ENCODE results near the gene MDP1.

DNA sequence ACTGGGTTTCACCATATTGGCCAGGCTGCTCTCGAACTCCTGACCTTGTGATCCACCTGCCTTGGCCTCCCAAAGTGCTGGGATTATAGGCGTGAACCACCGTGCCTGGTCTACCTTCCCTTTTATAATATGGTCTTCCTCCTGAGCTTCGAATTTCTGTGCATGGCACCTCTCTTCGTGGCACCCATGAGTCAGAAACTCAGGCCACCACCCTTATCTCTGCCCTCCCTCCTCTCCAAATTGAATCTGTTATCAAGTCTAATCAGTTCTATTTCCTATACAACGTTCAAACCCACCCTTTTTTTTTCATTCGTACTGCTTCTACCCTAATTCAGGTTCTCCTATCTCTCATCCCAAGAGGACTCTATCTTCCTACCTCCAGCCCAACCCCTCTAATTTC is 31.6 kb upstream of the MDP1 start:
- no peak for TF ChIP-seq CTCF (conservative IDR thresholded peaks at IDR 0.05; ENCODE audit: low read depth in 2 of 2)
- no peak for TF ChIP-seq POLR2AphosphoS5 (IDR thresholded peaks at IDR 0.05; ENCODE audit: low read depth)
- no peak for TF ChIP-seq EZH2 (IDR thresholded peaks at IDR 0.05; ENCODE audit: low read depth, unreplicated experiment)
- no peak for TF ChIP-seq EZH2phosphoT487 (IDR thresholded peaks at IDR 0.05; ENCODE audit: unreplicated experiment)
- TF ChIP-seq, protein P1, sequence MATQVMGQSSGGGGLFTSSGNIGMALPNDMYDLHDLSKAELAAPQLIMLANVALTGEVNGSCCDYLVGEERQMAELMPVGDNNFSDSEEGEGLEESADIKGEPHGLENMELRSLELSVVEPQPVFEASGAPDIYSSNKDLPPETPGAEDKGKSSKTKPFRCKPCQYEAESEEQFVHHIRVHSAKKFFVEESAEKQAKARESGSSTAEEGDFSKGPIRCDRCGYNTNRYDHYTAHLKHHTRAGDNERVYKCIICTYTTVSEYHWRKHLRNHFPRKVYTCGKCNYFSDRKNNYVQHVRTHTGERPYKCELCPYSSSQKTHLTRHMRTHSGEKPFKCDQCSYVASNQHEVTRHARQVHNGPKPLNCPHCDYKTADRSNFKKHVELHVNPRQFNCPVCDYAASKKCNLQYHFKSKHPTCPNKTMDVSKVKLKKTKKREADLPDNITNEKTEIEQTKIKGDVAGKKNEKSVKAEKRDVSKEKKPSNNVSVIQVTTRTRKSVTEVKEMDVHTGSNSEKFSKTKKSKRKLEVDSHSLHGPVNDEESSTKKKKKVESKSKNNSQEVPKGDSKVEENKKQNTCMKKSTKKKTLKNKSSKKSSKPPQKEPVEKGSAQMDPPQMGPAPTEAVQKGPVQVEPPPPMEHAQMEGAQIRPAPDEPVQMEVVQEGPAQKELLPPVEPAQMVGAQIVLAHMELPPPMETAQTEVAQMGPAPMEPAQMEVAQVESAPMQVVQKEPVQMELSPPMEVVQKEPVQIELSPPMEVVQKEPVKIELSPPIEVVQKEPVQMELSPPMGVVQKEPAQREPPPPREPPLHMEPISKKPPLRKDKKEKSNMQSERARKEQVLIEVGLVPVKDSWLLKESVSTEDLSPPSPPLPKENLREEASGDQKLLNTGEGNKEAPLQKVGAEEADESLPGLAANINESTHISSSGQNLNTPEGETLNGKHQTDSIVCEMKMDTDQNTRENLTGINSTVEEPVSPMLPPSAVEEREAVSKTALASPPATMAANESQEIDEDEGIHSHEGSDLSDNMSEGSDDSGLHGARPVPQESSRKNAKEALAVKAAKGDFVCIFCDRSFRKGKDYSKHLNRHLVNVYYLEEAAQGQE (IDR thresholded peaks at IDR 0.05; ENCODE audit: unreplicated experiment) = no peak
- TF ChIP-seq CREB1 (CRISPR knock-in tag; IDR thresholded peaks at IDR 0.05; ENCODE audit: low read depth) = no peak
- TF ChIP-seq, protein P2, sequence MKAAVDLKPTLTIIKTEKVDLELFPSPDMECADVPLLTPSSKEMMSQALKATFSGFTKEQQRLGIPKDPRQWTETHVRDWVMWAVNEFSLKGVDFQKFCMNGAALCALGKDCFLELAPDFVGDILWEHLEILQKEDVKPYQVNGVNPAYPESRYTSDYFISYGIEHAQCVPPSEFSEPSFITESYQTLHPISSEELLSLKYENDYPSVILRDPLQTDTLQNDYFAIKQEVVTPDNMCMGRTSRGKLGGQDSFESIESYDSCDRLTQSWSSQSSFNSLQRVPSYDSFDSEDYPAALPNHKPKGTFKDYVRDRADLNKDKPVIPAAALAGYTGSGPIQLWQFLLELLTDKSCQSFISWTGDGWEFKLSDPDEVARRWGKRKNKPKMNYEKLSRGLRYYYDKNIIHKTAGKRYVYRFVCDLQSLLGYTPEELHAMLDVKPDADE (IDR thresholded peaks at IDR 0.05) = no peak
- TF ChIP-seq ZNF331 (CRISPR knock-in tag; IDR thresholded peaks at IDR 0.05; ENCODE audit: low read depth) = no peak
- TF ChIP-seq JUNB (IDR thresholded peaks at IDR 0.05; ENCODE audit: unreplicated experiment) = no peak
- TF ChIP-seq ZNF462 (CRISPR knock-in tag; IDR thresholded peaks at IDR 0.05) = no peak
- TF ChIP-seq STAT1 (IDR thresholded peaks at IDR 0.05; ENCODE audit: unreplicated experiment) = no peak
- TF ChIP-seq ZNF114 (CRISPR knock-in tag; IDR thresholded peaks at IDR 0.05) = no peak
- TF ChIP-seq NANOG (IDR thresholded peaks at IDR 0.05; ENCODE audit: borderline replicate concordance) = no peak
